Body of pancreas (tissue), 4 donors: ENCODE data around the gene JAML. TPM values are rescaled to one million over a fixed set of nuclear protein-coding genes. Genes with fewer than 3 reads are reported as not detected.

ENCODE experiments used
- ATAC-seq: fragments of 150-250 bp; one replicate; pipeline ENCODE4 v1.9.1; 2016
- DNase-seq, 4 donors: peaks; one replicate each; pipeline ENCODE4 v3.0.0-alpha.2; 2019
- H3K27ac ChIP-seq, 4 donors: fragments of 200-600 bp; sonication (generic); 1 replicate in 3 of 4; 2 replicates in 1 of 4; pipeline versions ENCODE4 v1.5.1 to v1.6.1; 2016 to 2019; ENCODE audit warnings: mild to moderate bottlenecking in 1 of 4, mixed read lengths in 1 of 4, moderate library complexity in 1 of 4
- H3K27me3 ChIP-seq, 2 donors: fragments of 200-600 bp; sonication (generic); one replicate each; pipeline ENCODE4 v1.6.0; 2016; ENCODE audit warnings: mild to moderate bottlenecking in 1 of 2
- H3K36me3 ChIP-seq, 2 donors: fragments of 200-600 bp; sonication (generic); replicated peaks in 1 of 2; 2 replicates each; pipeline ENCODE4 v1.5.1; 2016; ENCODE audit warnings: low read depth in 2 of 2; ENCODE audit not compliant: insufficient read depth in 1 of 2
- H3K4me1 ChIP-seq: fragments of 200-600 bp; sonication (generic); one replicate; pipeline ENCODE4 v1.6.0; 2016
- H3K4me3 ChIP-seq, 2 donors: fragments of 200-600 bp; sonication (generic); 1 replicate in 1 of 2; 2 replicates in 1 of 2; pipeline ENCODE4 v1.5.1; 2016 to 2019
- H3K9me3 ChIP-seq, 3 donors: fragments of 200-600 bp; sonication (generic); 1 replicate in 2 of 3; 2 replicates in 1 of 3; pipeline ENCODE4 v1.5.1; 2016
- POLR2A ChIP-seq, 3 donors: fragments of 450-650 bp; IDR thresholded peaks; one replicate each; pipeline ENCODE4 v1.6.1; 2016; ENCODE audit warnings: antibody characterized with exemption in 3 of 3, mild to moderate bottlenecking in 2 of 3
- WGBS, 2 donors: methylation state at CpG; one replicate each; pipeline ENCODE4 v1.1.5; 2017; 5-methylcytosine and 5-hydroxymethylcytosine counted together
- intact Hi-C: fragments of 100-400 bp; cut with DNase I; formaldehyde crosslinking; loops from one replicate; pipeline ENCODE4 v1.15.1; 2023
- total RNA-seq, 2 donors: library from RNA; depleted of rRNA; stranded (reverse); fragments of >200 nt; gene quantifications; one replicate each; pipeline ENCODE4 v1.1.0, GENCODE V29; 2016
- TF ChIP-seq, protein P1 (sequence below), 7 experiments: fragments of 450-650 bp in 4 of 7; fragments of 200-600 bp in 3 of 7; sonication (generic) in 3 of 7; IDR thresholded peaks; one replicate each; pipeline ENCODE4 v1.5.1; 2016 to 2019; ENCODE audit warnings: antibody characterized with exemption in 7 of 7

The JAML gene
- total RNA-seq, 2 donors from 2014 or later, result 0.99 to 4.9 TPM

GRCh38 chr11:118148856-118149255, 76.0 kb downstream of the JAML start:
- H3K27ac ChIP-seq, result no peak overlapping the region
- H3K4me3 ChIP-seq, result no peak overlapping the region
- no peaks in the 10 kb centered on the region for H3K9me3 ChIP-seq
- ATAC-seq (no peak), DNase-seq (no peak)
- intact Hi-C loops, result loop anchor here (5.0 kb wide), 1 partner anchor 138 kb away; no protein-coding TSS in a partner anchor
- no peak for TF ChIP-seq POLR2A (IDR thresholded peaks at IDR 0.05)
- TF ChIP-seq, protein P1, sequence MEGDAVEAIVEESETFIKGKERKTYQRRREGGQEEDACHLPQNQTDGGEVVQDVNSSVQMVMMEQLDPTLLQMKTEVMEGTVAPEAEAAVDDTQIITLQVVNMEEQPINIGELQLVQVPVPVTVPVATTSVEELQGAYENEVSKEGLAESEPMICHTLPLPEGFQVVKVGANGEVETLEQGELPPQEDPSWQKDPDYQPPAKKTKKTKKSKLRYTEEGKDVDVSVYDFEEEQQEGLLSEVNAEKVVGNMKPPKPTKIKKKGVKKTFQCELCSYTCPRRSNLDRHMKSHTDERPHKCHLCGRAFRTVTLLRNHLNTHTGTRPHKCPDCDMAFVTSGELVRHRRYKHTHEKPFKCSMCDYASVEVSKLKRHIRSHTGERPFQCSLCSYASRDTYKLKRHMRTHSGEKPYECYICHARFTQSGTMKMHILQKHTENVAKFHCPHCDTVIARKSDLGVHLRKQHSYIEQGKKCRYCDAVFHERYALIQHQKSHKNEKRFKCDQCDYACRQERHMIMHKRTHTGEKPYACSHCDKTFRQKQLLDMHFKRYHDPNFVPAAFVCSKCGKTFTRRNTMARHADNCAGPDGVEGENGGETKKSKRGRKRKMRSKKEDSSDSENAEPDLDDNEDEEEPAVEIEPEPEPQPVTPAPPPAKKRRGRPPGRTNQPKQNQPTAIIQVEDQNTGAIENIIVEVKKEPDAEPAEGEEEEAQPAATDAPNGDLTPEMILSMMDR (IDR thresholded peaks at IDR 0.05), result no peak
- H3K4me1 ChIP-seq, result peaks cover 22% of the 10 kb centered on the region
- WGBS, 2 donors, result 58 to 75% methylated on average over 2 of the region's 2 CpGs
- H3K36me3 ChIP-seq, result no peaks in the 10 kb centered on the region
- peaks cover 0 to 5% of the 10 kb centered on the region in 2 donors for H3K27me3 ChIP-seq

GRCh38 chr11:118148240-118148639, 76.6 kb downstream of the JAML start:
- intact Hi-C loops, result loop anchor here (5.0 kb wide), 1 partner anchor 139 kb away; no protein-coding TSS in a partner anchor

DNA sequence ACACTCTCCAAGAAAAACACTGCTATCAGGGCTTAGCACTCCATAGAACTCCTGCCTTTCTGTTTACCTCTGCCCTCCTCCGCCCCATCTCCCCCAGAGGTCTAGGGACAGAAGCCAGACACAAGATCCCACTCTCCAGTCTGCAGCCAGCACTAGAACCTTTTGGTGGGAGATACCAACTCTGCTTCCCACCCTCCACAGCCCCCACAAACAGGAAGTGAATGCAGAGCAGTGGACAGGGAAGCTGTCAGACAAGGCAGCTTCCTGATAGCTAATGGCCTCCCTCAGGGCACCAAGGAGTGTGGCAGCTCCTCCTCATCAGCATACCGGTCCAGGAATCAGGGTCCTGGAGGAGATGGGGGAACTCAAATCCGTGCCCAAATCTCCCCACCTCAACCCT, 77.3 kb downstream of the JAML start:
- Histone ChIP-seq H3K27ac (no peak overlapping the region), H3K4me3 (no peak overlapping the region), H3K9me3 (no peaks in the 10 kb centered on the region), H3K4me1 (peaks cover 14% of the 10 kb centered on the region), H3K36me3 (no peaks in the 10 kb centered on the region), H3K27me3 (peaks cover 0 to 3% of the 10 kb centered on the region in 2 donors)
- TF ChIP-seq POLR2A (IDR thresholded peaks at IDR 0.05), result no peak
- TF ChIP-seq, protein P1 (IDR thresholded peaks at IDR 0.05), result no peak
- ATAC-seq (no peak), DNase-seq (no peak)
- intact Hi-C loops, result loop anchor here (5.0 kb wide), 1 partner anchor 140 kb away; no protein-coding TSS in a partner anchor
- WGBS, 2 donors, result 43 to 63% methylated on average over 3 of the region's 3 CpGs

More at GRCh38 chr11:118148240-118148639, 76.6 kb downstream of the JAML start:
- H3K9me3 ChIP-seq, result no peaks in the 10 kb centered on the region
- peaks cover 21% of the 10 kb centered on the region for H3K4me1 ChIP-seq
- ATAC-seq, result no peak
- no peak for DNase-seq
- H3K36me3 ChIP-seq, result no peaks in the 10 kb centered on the region
- peaks cover 0 to 5% of the 10 kb centered on the region in 2 donors for H3K27me3 ChIP-seq
- H3K4me3 ChIP-seq, result no peak overlapping the region
- TF ChIP-seq, protein P1 (IDR thresholded peaks at IDR 0.05), result no peak
- no peak for TF ChIP-seq POLR2A (IDR thresholded peaks at IDR 0.05)
- H3K27ac ChIP-seq, result no peak overlapping the region
- 72% methylated on average over 7 to 8 of the region's 8 CpGs for WGBS, 2 donors

DNA sequence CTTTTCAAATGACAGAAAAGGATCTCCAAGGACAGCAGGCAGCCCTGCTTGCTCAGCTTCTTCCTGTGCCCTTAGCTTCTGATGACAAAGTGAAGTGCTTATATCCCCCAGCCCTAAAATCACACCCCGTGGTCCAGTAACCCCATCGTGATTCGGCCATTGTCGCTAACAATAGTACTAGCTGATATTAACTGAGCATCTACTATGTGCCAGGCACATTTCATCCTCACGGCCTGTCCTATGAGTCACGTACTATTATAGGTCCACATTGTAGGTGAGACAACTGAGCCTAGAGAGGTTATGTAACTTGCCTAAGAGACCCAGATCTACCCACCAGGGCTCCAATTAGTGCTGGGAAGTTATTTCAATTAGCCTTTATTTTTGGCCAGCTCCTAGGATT, 78.3 kb downstream of the JAML start:
- WGBS, 2 donors, result 88 to 91% methylated on average over 6 of the region's 6 CpGs
- intact Hi-C loops, result loop anchor here (5.0 kb wide), 1 partner anchor 141 kb away; no protein-coding TSS in a partner anchor
- Histone ChIP-seq H3K9me3 (no peaks in the 10 kb centered on the region), H3K27ac (no peak overlapping the region), H3K27me3 (peaks cover 0 to 3% of the 10 kb centered on the region in 2 donors), H3K4me3 (no peak overlapping the region), H3K36me3 (no peaks in the 10 kb centered on the region), H3K4me1 (peaks cover 6% of the 10 kb centered on the region)
- TF ChIP-seq, protein P1 (IDR thresholded peaks at IDR 0.05), result no peak
- TF ChIP-seq POLR2A (IDR thresholded peaks at IDR 0.05), result no peak
- no peak for DNase-seq
- ATAC-seq, result no peak
